HFFc6 (cell line): ENCODE data around the gene TUBB2B. TPM values are rescaled to one million over a fixed set of nuclear protein-coding genes. Genes with fewer than 3 reads are reported as not detected.

Source experiments
- DNase-seq: peaks from one replicate; pipeline ENCODE4 v3.0.0-alpha.2; 2018
- H3K27ac Mint-ChIP-seq: 2 replicates; pipeline ENCODE4 v1.8.0; 2020; ENCODE audit warnings: mild to moderate bottlenecking, mixed read lengths
- H3K27me3 Mint-ChIP-seq: 2 replicates; pipeline ENCODE4 v1.8.0; 2021; ENCODE audit warnings: mild to moderate bottlenecking, moderate library complexity, mixed read lengths; ENCODE audit not compliant: insufficient read depth
- H3K36me3 Mint-ChIP-seq: 2 replicates; pipeline ENCODE4 v1.8.0; 2021; ENCODE audit warnings: low read depth, mixed read lengths
- H3K4me1 Mint-ChIP-seq: 2 replicates; pipeline ENCODE4 v1.8.0; 2020; ENCODE audit warnings: low read depth, mixed read lengths
- H3K4me3 Mint-ChIP-seq: 2 replicates; pipeline ENCODE4 v1.8.0; 2020; ENCODE audit warnings: mild to moderate bottlenecking, moderate library complexity, mixed read lengths
- H3K9me3 Mint-ChIP-seq: 2 replicates; pipeline ENCODE4 v1.8.0; 2020; ENCODE audit warnings: mild to moderate bottlenecking, mixed read lengths
- CTCF ChIP-seq: fragments of 200-600 bp; sonication (generic); IDR thresholded peaks from 2 replicates; pipeline ENCODE4 v1.5.0; 2021; ENCODE audit warnings: antibody characterized with exemption, mild to moderate bottlenecking
- total RNA-seq, 6 experiments: library from RNA; stranded (reverse); fragmentation: NEBNext Ultra II Directional; extraction: Animal tissue kit (Norgen Biotek cat#: 25700); gene quantifications; 2 replicates in 1 of 6; 3 replicates in 5 of 6; pipeline ENCODE4 v1.2.3, GENCODE V29; 2021

The TUBB2B gene
- total RNA-seq, 6 experiments from 2014 or later, result 0.14 to 1.3 (median 0.90) TPM

GRCh38 chr6:3221578-3221977, 5.9 kb downstream of the TUBB2B start:
- Mint-ChIP-seq H3K4me3 (no peak overlapping the region), H3K27ac (no peak overlapping the region), H3K27me3 (peaks cover 26% of the 10 kb centered on the region), H3K4me1 (no peaks in the 10 kb centered on the region), H3K9me3 (no peaks in the 10 kb centered on the region), H3K36me3 (no peaks in the 10 kb centered on the region)
- no peak for DNase-seq
- TF ChIP-seq CTCF, result no peak

- H3K36me3 Mint-ChIP-seq, result no peaks in the 10 kb centered on the region
- peaks cover 16% of the 10 kb centered on the region for H3K27me3 Mint-ChIP-seq
- no peak for DNase-seq
- H3K4me1 Mint-ChIP-seq, result no peaks in the 10 kb centered on the region
- no peaks in the 10 kb centered on the region for H3K9me3 Mint-ChIP-seq
- no peak overlapping the region for H3K4me3 Mint-ChIP-seq
- no peak overlapping the region for H3K27ac Mint-ChIP-seq
- no peak for TF ChIP-seq CTCF
These were observed 7.1 kb downstream of the TUBB2B start for GRCh38 chr6:3220366-3220765.

- H3K27me3 Mint-ChIP-seq, result peaks cover 12% of the 10 kb centered on the region
- DNase-seq, result no peak
These were observed 9.2 kb downstream of the TUBB2B start for GRCh38 chr6:3218266-3218665.

GRCh38 chr6:3217286-3217685, 10.2 kb downstream of the TUBB2B start:
- DNase-seq, result no peak
- H3K9me3 Mint-ChIP-seq, result no peaks in the 10 kb centered on the region
- peaks cover 12% of the 10 kb centered on the region for H3K27me3 Mint-ChIP-seq
- H3K36me3 Mint-ChIP-seq, result no peaks in the 10 kb centered on the region
- no peak overlapping the region for H3K4me3 Mint-ChIP-seq
- no peak overlapping the region for H3K27ac Mint-ChIP-seq
- H3K4me1 Mint-ChIP-seq, result peaks cover 9% of the 10 kb centered on the region
- no peak for TF ChIP-seq CTCF

More at GRCh38 chr6:3218266-3218665, 9.2 kb downstream of the TUBB2B start:
- Mint-ChIP-seq H3K27ac (no peak overlapping the region), H3K9me3 (no peaks in the 10 kb centered on the region), H3K4me3 (no peak overlapping the region), H3K36me3 (no peaks in the 10 kb centered on the region), H3K4me1 (peaks cover 7% of the 10 kb centered on the region; the same call in 1 of the 2 replicates)
- TF ChIP-seq CTCF, result no peak

- no peak overlapping the region for H3K27ac Mint-ChIP-seq
- no peak for TF ChIP-seq CTCF
- no peaks in the 10 kb centered on the region for H3K36me3 Mint-ChIP-seq
- peaks cover 12% of the 10 kb centered on the region for H3K27me3 Mint-ChIP-seq
- no peak overlapping the region for H3K4me3 Mint-ChIP-seq
- no peak for DNase-seq
- no peaks in the 10 kb centered on the region for H3K9me3 Mint-ChIP-seq
- peaks cover 26% of the 10 kb centered on the region for H3K4me1 Mint-ChIP-seq
These were observed 12.6 kb downstream of the TUBB2B start for GRCh38 chr6:3214898-3215297.

GRCh38 chr6:3213334-3213695, 14.1 kb downstream of the TUBB2B start:
- no peak for TF ChIP-seq CTCF
- H3K36me3 Mint-ChIP-seq, result no peaks in the 10 kb centered on the region
- no peak overlapping the region for H3K4me3 Mint-ChIP-seq
- H3K27ac Mint-ChIP-seq, result no peak overlapping the region
- H3K4me1 Mint-ChIP-seq, result peaks cover 42% of the 10 kb centered on the region
- H3K27me3 Mint-ChIP-seq, result peaks cover 3% of the 10 kb centered on the region
- DNase-seq, result no peak
- H3K9me3 Mint-ChIP-seq, result no peaks in the 10 kb centered on the region
